DMS153 (cell line): ENCODE data around the gene NOS1AP.
A peak's percentile ranks its signal among the peaks of the same experiment; 100 is the strongest.
"Not testable (repeated sequence)": the region's sequence is repeated elsewhere in the genome, so short reads cannot be mapped to it uniquely, and the experiment has no call there.

Experiments used
- DNase-seq: peaks from one replicate; lab custom pipeline; 2025; lab: John Stamatoyannopoulos, UW

Gene NOS1AP

GRCh38 chr1:162169031-162169790 is 99.7 kb downstream of the NOS1AP start:
- no peak for DNase-seq

- no peak for DNase-seq
Observed at GRCh38 chr1:162171111-162171510, 101.6 kb downstream of the NOS1AP start.

- no peak for DNase-seq
Observed at GRCh38 chr1:162172311-162173102, 103.0 kb downstream of the NOS1AP start.

GRCh38 chr1:162173607-162174006 is 104.1 kb downstream of the NOS1AP start:
- not testable (repeated sequence) for DNase-seq

- not testable (repeated sequence) for DNase-seq
Observed at GRCh38 chr1:162174027-162174426, 104.5 kb downstream of the NOS1AP start.

GRCh38 chr1:162175379-162176081 is 106.0 kb downstream of the NOS1AP start:
- DNase-seq: no peak

- DNase-seq: no peak
Observed at GRCh38 chr1:162177126-162177525, 107.6 kb downstream of the NOS1AP start.

GRCh38 chr1:162178432-162178831 is 108.9 kb downstream of the NOS1AP start:
- DNase-seq: peak; percentile 66

GRCh38 chr1:162179121-162179520 is 109.6 kb downstream of the NOS1AP start:
- no peak for DNase-seq

- no peak for DNase-seq
Observed at GRCh38 chr1:162180813-162181212, 111.3 kb downstream of the NOS1AP start.

GRCh38 chr1:162182090-162182489 is 112.6 kb downstream of the NOS1AP start:
- no peak for DNase-seq

- no peak for DNase-seq
Observed at GRCh38 chr1:162185314-162186025, 116.0 kb downstream of the NOS1AP start.

- DNase-seq: no peak
Observed at GRCh38 chr1:162186026-162186374, 116.5 kb downstream of the NOS1AP start.

GRCh38 chr1:162186406-162186805 is 116.9 kb downstream of the NOS1AP start:
- no peak for DNase-seq

GRCh38 chr1:162187687-162188276 is 118.3 kb downstream of the NOS1AP start:
- DNase-seq: no peak

- DNase-seq: no peak
Observed at GRCh38 chr1:162189345-162189744, 119.9 kb downstream of the NOS1AP start.

GRCh38 chr1:162191396-162192305 is 122.2 kb downstream of the NOS1AP start:
- peak; percentile 53 for DNase-seq

- no peak for DNase-seq
Observed at GRCh38 chr1:162192306-162192678, 122.8 kb downstream of the NOS1AP start.

- DNase-seq: no peak
Observed at GRCh38 chr1:162192763-162193162, 123.3 kb downstream of the NOS1AP start.

- DNase-seq: no peak
Observed at GRCh38 chr1:162193221-162193620, 123.7 kb downstream of the NOS1AP start.

- peak; percentile 37 for DNase-seq
Observed at GRCh38 chr1:162193815-162194214, 124.3 kb downstream of the NOS1AP start.
